HG03565 (cell line): Measurements from ENCODE around the gene TUBA3D.
"Not testable (repeated sequence)": the region's sequence is repeated elsewhere in the genome, so short reads cannot be mapped to it uniquely, and the experiment has no call there.

Experiments used
- ATAC-seq: cut with Tn5 transposase; IDR thresholded peaks from one replicate; pipeline ENCODE4 v1.9.1; 2021; ENCODE audit warnings: mild to moderate bottlenecking, moderate library complexity; ENCODE audit not compliant: unreplicated experiment

The TUBA3D gene

GRCh38 chr2:131530626-131531344 lies 54.9 kb downstream of the TUBA3D start:
- ATAC-seq = not testable (repeated sequence)

- ATAC-seq = not testable (repeated sequence)
Observed at GRCh38 chr2:131531547-131532185, 55.7 kb downstream of the TUBA3D start.
